GM12873 (cell line): ENCODE results near the gene IRF8.

ENCODE experiments used
- TF ChIP-seq, protein P1 (sequence below): IDR thresholded peaks from 2 replicates; pipeline ENCODE4 v1.5.1; 2012; ENCODE audit warnings: low read depth, mild to moderate bottlenecking, moderate library complexity, low read length, control low read depth; ENCODE audit not compliant: insufficient read depth; ENCODE audit errors: missing control alignments

IRF8 gene

DNA sequence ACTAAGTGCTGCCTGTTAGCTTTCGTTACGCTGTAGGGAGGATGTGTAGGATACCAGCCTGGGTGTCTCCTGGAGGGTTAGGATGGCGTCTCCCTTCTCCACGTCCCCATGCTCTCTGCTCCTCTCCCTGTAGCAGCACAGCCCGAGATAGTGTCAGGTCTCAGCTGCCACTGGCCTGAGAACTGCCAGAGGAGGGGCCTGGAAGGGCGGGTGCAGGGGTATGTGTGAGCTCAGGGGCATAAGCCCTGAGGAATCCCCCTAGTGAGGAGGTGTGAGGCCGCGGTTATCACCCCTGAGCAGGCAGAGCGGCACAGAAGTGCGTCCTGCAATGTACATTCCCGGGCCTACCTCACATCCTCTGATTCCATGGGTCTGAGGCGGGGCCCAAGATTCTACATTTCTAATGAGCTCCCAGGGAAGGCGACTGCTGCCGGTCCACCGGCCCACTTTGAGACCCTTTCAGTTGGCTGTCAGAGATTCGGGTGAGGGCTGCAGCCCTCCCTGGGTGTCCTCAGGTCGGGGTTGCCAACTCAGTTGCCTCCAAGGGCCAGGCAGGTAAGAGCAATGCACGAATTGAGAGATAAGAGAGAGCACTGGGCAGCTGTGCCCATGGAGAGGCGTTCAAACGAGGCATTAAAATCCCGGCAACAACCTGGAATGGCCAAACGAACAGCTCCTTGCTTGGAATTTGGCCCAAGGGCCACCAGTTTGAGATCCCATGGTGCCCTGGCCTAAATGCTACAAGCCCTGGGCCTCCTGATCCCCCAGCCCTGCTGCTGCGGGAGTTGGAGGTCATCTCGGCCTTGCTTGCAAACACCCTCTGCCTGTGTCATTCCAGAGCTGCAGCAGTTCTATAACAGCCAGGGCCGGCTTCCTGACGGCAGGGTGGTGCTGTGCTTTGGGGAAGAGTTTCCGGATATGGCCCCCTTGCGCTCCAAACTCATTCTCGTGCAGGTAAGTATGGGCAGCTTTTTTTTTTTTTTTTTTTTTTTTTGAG, 20.6 kb downstream of the IRF8 start:
- TF ChIP-seq, protein P1, sequence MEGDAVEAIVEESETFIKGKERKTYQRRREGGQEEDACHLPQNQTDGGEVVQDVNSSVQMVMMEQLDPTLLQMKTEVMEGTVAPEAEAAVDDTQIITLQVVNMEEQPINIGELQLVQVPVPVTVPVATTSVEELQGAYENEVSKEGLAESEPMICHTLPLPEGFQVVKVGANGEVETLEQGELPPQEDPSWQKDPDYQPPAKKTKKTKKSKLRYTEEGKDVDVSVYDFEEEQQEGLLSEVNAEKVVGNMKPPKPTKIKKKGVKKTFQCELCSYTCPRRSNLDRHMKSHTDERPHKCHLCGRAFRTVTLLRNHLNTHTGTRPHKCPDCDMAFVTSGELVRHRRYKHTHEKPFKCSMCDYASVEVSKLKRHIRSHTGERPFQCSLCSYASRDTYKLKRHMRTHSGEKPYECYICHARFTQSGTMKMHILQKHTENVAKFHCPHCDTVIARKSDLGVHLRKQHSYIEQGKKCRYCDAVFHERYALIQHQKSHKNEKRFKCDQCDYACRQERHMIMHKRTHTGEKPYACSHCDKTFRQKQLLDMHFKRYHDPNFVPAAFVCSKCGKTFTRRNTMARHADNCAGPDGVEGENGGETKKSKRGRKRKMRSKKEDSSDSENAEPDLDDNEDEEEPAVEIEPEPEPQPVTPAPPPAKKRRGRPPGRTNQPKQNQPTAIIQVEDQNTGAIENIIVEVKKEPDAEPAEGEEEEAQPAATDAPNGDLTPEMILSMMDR, result no peak

- TF ChIP-seq, protein P1, result no peak
These were observed 22.1 kb downstream of the IRF8 start for GRCh38 chr16:85921026-85921425.

GRCh38 chr16:85923153-85924021, 24.4 kb downstream of the IRF8 start:
- TF ChIP-seq, protein P1, result no peak

DNA sequence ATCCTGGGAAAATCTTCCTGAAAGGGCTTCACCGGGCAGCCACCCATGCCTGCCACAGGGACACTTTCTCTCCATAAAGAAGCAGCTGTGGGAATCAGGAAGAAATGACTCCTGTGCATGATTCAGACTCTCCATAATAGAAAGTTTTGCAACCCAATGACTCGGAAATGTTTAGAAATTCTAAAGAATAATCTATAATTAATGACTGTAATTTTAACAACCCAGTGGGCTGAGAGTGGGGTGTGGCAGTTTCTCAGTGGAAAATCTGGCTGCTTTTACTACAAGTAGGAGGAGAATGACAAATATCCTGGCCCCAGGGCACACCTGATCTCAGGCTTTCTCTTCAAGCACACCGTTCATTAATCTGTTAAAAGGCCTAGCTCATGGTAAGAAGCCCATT, 25.7 kb downstream of the IRF8 start:
- TF ChIP-seq, protein P1, result no peak

DNA sequence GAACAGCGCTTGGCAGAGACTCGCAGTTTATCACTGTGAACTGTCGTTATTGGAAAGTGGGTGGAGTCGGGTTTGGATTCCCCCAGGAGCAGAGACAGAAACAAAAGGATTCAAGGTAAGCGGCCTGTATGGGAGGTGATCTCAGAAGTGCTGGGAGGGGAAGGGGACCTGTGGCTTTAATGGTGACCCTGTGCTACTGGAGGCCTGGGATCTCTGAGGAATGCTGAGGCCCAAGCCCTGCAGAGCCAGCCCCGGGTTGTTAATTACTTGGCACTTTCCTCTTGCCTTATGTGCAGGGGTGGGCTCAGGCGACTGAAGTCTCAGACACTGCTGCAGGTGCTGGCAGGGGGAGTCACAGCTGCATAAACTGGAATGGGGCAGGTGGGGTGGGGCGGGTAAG, 27.4 kb downstream of the IRF8 start:
- TF ChIP-seq, protein P1, result no peak

GRCh38 chr16:85927371-85927770, 28.4 kb downstream of the IRF8 start:
- TF ChIP-seq, protein P1, result no peak

- TF ChIP-seq, protein P1, result no peak
These were observed 29.0 kb downstream of the IRF8 start for GRCh38 chr16:85927959-85928358.
